Non-pigmented ciliary epithelial cell (primary cell): ENCODE measurements around the gene CTDSPL.
"Not testable (repeated sequence)": the region's sequence is repeated elsewhere in the genome, so short reads cannot be mapped to it uniquely, and the experiment has no call there.

Experiments
- DNase-seq: peaks from one replicate; pipeline ENCODE4 v3.0.0-alpha.2; 2010; ENCODE audit warnings: low read depth

The CTDSPL gene

DNA sequence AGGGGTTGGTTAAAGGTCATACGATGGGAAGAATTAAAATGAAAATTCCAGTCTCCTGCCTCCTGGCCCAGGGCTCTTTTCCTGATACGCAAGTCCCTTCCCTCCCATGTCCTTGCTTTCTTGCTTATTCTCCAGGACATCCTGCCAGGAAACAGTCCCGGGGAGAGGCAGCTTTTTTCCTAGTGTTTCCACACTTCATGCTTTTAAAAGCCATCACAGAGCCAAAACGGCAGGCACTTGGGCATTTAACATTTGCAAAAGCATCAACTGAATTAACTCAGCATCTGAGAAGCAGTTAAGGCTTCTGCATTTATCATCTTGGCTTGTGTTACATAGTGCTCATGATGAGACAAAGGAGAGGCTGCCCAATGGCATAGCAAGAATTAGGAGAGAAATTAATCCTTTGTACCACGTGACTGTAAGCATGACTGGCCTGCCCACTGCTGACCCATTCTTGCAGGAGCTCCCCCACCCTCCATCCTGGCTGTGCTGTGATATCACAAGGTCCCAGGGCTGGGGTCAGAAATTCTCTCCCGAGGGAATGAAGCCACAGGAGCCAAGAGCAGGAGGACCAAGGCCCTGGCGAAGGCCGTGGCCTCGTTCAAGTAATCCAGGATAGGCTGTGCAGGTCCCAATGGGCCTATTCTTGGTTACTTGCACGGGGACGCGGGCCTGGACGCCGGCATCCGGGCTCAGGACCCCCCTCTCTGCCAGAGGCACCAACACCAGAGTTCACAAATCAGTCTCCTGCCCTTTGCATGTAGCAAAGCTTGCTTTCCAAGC, 107.3 kb downstream of the CTDSPL start:
- no peak for DNase-seq

DNA sequence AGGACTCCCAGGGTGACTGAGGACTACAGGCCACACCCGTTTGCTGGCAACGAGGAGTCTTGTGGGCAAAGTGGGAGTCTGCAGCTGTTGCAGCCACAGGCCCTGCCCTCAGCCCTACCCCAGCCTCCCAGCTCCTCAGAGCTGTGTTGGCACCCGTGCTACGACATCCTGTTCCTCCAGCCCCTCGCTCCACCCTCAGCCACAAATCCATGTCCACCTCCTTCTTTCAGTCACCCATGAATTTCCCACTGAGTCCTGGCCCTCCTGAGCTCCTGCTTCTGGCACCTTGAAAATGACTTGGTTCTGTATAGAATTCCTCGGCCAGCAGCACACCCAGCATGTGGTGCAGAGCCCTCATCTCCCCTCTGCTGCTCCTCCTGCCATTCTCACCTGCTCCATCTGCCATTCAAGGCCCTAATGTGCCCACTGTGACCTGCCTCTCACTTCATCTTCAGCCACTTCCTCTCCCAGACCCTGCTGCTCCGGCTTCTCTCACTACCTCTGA, 108.0 kb downstream of the CTDSPL start:
- no peak for DNase-seq

DNA sequence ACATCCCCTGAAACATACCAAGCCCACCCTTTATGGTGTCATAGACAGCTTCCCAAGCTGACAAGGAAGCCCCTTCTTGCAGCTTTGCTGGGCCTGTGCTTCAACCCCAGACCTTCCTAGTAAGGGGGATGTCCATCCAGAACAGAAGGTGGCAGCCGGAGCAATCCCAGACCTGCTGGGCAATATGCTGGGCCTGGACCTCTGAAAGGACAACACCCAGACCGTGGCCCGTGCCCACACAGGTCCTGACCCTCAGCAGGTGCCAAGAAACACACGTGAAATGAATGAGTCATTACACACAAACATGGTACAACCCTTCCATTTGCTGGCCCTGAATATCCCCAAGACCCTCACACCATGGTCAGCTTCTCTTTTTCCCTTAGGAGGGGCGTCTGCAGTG, 109.1 kb downstream of the CTDSPL start:
- DNase-seq = no peak

DNA sequence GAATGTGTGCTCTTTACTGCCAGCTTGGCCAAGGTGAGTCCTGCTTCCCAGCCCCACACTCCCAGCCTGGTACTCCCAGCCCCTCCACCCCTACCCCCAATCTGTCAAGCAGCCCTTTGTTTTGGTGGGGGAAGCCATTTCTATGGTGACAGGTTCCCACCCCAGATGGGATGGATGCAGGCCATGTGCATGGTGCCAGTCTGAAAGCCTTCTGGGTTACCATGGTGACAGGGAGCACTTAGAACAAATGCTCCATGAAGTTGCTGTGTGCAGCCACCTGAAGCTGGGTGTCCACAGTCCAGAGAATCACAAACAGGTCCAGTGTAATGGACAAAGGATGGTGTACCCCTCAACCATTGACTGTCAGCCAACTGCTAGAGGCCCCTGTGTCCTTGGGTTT, 109.8 kb downstream of the CTDSPL start:
- no peak for DNase-seq

DNA sequence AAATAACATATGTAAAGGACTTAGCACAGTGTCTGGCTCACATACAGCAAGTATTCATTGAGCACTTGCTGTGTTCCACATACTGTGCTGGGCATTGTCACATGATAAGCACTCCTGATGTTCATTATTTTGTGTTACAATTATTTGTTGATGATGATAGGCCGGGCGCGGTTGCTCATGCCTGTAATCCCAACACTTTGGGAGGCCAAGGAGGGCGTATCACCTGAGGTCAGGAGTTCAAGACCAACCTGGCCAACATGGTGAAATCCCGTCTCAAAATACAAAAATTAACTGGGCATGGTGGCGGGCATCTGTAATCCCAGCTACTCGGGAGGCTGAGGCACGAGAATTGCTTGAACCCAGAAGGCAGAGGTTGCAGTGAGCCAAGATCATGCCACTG, 110.4 kb downstream of the CTDSPL start:
- DNase-seq = not testable (repeated sequence)

DNA sequence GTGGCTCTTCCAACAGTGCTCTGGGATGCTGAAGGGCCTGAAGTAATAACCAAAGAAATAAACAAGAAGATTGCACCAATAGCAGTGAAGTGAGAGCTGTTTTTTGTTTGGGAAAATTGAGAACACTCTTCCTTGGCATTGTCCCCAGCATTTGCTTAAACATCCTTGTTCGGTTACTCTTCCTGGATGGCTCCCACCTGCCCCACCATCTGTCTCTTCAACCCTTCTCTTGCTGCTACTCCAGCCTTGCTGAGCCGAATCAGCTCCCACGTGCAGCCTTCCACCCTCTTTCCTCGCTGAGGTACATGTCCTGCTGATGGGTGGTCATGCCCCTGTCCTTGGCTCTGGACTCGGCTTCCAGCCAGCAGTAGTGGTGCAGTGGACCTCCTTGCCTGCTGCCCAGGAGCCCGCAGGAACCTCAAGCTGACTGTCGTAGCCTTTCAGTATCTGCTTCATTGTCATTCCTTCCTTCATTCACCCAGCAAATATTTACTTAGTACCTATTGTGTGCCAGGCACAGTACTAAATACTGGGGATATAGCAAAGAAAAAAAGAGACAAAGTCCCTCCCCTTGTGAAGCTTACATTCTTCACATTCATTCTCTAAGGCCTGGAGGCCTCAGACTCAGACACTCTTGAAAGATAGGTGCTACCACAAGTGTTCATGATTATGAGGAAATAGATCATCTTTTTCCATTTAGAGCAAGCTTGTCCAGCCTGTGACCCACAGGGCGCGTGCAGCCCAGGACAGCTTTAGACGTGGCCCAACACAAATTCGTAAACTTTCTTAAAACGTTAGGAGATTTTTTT, 111.8 kb downstream of the CTDSPL start:
- no peak for DNase-seq

DNA sequence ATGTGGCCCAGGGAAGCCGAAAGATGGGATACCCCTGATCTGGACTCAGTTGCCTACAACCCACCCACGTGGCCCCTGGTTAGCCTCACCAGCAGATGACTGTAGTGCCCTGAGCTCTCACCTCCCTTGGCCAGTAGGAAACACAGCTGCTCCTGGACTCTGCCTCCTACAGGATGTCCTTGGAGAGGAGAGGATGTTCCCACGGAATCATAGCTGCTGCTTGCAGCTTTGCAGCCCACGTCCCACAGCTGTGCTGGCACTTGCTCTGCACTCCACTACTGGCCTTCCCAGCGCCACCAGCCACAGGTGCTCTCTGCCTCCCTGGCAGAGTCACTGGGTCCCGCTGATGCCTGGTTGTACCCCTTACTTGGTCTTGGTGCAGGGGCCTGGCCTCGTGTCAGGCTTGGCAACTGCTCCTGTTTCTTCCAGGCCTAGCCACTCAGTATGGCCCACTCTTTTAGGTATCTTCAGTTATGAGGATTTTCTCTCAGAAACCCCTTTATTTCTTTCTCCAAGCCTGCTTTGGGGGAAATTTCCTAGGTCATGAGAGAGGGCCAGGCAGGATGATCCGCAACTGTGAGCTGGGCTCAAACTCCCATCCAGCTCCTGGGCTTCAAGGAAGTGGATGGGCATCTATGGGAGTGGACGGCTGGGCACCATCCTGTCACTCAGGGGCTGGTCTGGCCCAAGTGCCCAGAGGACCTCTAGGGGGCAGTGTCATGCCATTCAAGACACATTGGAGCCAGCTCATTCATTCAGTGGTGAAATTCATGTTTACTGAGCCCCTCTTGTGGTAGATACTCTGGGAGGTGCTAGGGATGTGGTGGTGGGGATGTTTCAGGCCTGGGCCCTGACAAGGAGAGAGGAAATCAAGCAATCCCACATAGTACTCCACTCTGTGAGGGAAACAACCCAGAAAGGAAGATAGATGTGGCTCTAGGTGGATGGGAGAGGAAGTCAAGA, 112.7 kb downstream of the CTDSPL start:
- DNase-seq = no peak

DNA sequence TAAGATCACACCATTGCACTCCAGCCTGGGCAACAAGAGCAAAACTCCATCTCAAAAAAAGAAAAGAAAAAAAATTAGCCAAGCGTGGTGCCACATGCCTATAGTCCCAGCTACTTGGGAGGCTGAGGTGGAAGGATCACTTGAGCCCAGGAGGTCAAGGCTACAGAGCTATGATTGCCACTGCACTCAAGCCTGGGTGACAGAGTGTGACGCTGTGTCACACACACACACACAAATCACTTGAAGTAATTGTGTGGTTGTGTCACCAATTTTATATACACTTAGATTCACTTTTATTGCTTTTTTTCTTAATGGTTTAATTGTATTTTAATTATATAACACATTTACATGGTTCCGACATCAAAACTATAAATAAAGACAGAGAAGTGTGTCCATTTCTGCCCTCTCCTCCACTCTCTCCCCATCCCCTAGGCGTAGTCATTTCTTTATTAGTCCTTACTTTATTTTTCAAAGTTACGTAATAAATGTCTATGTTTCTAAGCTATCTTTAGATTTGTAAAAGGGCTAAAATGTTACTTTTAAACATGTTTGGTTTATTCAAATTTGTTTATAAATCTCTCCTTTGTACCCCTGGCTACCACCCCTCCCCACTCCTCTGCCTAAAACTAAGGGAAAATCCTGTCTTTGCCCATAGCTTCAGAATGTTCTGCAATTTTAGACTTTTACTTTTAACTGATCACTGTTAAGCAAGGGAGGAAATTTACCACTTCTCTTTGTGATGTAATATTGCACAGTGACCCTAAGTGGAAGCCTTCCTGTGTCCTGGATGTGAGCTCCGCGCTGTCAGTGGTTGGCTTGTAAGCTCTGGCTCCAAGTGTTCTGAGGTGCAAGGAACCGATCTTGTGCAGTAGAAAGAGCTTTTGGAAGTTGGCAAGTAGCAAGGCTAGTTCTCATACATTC, 118.1 kb downstream of the CTDSPL start:
- DNase-seq = no peak

DNA sequence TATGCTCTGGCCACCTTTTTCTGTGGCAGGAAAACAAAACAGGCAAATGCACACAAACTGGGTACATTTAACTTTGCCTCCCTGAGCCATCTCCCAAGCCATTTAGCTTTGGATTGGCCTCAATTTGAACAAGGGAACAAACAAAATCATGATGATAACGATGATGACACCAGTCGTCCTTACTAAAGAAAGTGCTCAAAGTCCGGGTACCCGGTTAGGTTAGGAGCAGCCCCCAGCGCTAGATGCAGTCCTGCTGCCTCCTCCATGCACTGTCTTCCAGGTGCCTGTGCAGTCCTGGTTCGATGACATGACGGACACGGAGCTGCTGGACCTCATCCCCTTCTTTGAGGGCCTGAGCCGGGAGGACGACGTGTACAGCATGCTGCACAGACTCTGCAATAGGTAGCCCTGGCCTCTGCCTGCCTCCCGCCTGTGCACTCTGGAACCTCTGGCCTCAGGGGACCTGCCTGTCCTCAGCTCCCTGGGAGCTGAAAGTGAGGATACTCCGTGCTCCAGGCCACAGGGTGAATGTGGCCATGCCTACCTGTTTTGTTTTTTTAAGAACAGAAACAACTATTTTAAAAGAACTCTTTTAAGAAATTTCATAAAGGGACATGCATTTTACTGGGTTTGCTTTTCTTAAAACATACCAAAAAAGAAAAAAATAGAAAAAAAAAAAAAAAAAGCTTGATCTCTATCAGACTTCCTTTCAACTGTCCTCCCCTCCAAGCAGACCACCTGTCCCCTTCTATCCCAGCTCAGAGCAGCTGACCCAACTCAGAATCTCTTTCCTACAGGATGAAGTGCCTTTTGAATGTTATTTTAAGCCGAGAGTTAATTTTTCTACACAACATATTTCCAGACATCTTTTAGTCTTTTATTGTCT, 119.0 kb downstream of the CTDSPL start:
- DNase-seq = no peak

DNA sequence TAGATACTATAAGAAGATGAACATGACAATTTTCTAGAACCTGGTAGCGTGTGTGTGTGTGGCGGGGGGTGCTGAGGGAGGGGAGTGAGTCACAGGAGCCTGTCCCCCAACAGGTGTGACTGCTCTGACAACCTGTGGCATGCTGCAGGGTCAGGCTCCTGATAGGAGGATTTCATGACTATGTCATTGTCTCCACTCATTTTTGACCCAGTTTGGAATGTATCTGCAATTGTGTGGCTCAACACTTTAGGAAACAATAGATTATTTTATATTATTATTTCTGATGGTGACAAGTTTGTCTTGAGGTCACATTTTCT, 119.6 kb downstream of the CTDSPL start:
- DNase-seq = no peak

DNA sequence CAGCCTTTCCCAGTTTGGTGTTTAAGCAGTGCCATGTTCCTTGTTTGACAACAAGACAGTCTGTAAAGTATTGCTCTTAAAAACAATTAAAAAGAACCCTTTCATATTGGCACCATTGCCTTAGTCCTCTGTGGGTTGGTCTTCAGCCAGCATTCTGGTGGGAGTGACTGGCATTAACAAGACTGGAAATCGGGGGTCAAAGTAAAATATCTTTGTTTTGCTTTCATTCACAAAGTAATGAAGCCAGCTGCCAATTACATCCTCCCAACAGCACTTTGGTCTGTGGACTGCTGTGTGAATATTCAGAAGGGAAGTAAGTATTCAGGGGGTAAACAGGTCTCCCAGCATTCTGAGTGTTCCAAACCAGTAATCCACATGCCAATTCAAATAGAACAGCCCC, 120.7 kb downstream of the CTDSPL start:
- DNase-seq = no peak

DNA sequence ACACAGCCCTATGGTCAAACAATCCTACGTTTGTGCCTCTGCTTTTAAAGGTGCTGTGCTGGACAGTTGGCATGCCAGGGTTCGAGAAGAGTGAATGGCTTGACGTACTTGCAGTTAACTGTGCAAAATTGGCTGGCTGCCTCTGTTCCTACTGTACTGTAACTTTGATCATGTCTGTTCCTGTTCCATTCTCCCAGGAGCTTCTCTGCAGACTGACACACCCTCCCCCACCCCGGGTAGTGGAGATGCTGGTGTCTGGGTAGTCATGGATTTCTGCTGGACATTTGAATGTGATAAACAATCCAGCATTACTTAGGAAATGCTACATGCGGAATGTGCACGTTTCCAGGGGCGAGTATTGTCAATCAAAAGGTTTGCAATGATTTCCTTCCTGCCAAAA, 122.4 kb downstream of the CTDSPL start:
- DNase-seq = no peak

DNA sequence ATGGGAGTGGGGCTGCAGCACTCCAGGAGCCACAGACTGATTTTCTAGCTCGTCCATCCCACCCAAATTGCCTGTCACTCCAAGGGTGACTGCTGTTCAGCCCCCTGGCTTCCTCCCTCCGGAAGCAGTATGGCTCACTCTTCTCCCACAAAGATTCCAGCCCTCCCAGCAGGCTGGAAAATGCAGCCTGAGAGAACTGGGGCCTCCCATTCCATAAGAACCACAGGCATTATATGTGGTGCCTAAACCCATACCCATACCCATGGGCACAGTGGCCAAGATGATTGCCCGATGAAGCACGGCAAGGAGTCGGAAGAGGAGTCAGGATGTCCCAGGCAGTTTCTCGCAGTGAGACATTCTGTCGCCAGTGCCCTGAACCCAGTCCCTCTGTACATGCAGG, 122.9 kb downstream of the CTDSPL start:
- no peak for DNase-seq

DNA sequence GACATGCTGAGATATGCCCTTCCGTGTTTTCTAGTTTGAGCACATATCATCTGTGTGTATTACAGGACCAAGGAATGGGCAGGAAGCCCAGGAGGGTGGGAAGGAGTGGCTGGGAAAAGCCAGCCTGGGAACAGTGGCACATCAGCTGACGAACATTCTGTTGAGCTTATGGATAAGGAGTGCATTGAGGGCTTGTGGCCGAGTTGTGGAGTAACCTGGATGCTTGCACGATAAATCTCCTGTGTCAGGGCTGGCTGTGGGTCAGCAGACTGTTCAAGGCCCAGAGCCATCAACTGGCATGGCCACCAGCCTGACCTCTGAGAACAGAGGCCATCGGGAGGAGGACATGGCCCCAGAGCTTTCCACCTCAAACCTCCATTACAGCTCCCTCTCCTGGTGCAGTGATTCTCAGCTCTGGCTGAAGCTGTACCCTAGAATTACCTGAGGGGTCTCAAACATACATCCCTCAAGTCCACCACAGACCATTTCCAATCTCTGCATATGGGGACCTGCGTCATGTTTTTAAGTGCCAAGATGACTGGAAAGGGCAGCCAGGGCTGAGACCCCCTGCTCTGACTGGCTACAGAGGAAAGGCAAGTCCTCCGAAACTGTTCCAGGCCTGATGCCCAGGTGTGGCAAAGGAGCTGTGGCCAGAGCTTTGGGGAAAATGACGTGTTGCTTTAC, 124.1 kb downstream of the CTDSPL start:
- no peak for DNase-seq

DNA sequence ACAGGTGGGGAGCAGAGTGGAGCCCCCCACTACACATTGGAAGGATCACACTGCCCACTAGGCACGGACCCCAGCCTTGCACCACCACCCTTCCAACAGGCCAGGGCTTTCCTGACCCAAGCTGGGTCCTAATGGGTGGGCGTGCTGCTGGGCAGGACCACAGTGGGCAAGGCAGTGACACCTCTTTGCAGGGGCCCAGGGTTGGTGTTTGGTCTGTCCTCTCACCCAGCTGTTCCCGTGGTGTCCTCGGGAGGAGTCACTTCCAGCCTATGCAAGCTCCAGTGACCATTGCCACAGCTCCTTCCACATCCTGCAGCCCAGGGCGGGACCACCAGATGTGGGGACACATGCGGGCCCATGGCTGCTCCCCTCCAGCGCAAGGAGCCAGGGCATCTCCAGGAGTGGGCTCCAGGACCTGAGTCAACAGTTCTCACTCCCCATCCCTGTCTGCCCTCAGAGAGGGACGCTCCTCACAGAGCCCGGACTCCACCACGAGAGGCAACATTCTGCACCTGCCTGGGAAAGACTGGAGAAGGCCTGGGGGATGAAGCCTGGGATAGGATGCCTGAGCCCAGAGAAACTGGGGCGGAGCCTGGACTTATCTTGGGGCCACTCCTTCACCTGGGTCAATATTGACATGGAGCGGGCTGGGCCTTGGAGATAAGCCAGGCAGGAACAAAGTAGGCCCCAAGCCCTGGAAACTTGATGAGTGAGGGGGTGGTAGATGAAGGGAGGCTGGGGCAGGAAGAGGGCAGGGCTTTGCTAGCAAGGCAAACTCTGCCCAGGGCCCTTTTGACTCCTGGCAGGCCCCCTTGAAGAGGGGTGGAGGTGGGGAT, 125.0 kb downstream of the CTDSPL start:
- no peak for DNase-seq

DNA sequence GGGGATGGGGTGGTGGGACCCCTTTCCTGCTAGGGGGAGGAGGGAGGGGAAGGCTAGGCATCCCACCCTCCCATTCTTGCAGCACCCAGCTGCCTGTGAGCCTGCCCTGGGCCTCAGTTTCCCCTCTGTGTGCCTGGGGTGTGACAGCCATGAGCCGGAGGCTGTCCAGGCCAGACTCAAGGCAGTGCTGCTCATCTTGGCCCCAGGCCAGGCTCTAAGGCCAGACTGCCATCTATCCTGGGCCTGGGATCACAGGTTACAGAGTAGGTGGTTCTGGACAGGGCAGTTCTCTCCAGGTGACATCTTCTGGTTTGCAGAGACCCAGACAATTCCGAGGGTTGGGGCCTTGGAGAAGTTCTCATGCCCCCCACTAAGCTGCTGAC, 125.6 kb downstream of the CTDSPL start:
- DNase-seq = no peak

DNA sequence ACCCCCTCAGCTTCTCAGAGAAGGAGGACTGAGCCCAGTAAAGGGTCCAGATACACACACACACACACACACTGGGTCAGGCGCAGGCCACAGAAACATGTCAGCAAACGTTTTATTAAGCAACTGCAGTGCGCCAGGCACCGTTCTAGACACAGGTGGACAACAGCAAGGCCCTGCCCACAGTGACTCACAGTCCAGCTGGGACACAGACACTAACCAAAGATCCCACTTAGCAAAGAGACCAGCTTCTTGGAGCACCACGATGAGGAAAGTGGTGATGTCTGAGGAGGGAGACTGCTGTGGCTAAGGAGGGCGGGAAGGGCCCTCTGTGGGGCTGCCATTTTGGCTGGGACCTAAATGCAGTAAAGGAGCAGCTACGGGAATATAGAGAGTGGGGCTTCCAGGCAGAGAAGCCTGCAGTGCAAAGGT, 126.1 kb downstream of the CTDSPL start:
- DNase-seq = no peak

DNA sequence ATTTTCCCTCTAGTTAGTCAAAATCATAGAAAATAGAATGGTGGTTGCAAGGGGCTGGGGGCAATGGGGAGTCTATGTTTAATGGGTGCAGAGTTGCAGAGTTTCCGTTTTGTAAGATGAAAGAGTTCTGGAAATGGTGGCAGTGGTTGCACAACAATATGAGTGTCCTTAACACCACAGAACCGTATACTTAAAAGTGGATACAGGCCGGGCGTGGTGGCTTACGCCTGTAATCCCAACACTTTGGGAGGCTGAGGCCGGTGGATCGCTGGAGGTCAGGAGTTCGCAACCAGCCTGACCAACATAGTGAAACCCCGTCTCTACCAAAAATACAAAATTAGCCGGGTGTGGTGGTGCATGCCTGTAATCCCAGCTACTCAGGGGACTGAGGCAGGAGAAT, 126.7 kb downstream of the CTDSPL start:
- DNase-seq = not testable (repeated sequence)
